Activated CD4-positive, alpha-beta T cell treated with anti-CD3 and anti-CD28 coated beads, Interleukin-2, amount 50 U/mL, for 4 hours (primary cell): Measurements from ENCODE around the gene AFG1L.
"Not testable (repeated sequence)": the region's sequence is repeated elsewhere in the genome, so short reads cannot be mapped to it uniquely, and the experiment has no call there.

Experiments
- DNase-seq, 2 experiments: peaks; one replicate each; pipeline ENCODE4 v3.0.0-alpha.2; 2020

Gene AFG1L

DNA sequence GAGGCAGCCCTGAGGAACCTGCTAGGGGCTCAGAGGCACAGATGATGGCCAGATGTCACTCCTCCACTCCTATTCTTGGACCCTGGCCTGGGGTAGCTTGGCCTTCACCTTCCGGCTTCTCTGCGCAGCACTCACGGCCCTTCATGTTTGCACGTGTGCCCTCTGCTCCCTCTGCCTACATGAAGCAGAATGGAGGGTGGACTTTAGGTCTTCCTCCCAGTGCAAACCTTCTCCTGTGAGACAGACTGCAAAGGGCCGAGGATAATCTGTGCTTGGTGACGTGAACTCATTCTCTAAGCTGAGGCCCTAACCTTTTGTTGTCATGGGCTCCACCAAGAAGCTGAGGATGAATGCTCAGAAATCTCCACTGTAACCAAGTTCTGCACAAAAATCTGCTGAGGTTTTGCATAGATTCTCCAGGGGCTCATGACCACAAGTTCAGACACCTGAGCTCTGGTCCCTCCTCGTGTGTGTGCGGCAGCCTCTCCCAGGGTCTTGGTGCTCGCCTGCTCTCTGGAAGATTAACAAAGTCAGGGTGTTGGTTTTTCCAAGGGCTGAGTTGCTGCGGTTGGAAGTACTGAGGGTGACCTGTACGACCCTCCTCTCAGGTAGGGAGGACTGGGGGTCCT lies 240.4 kb downstream of the AFG1L start:
- no peak for DNase-seq

DNA sequence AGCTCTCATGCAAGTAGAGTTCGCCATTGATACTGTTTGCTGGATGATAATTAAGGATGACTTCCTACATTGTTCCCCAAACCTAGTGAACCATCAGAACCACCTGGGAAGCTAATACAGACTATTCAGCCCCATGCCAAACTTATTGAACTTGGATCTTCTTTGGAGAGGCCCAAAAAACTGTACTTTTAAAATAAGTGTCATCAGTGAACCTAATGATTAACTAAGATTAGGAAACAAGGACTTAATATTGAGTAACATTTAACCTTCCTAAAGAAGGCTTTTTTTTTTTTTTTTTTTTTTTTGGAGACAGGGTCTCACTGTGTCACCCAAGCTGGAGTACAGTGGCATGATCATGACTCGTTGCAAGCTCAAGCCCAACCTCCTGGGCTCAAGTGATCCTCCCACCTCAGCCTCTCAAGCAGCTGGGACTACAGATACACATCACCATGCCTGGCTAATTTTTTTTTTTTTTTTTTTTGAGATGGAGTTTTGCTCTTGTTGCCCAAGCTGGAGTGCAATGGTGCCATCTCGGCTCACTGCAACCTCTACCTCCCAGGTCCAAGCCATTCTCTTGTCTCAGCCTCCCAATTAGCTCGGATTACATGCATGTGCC lies 241.2 kb downstream of the AFG1L start:
- not testable (repeated sequence) for DNase-seq

DNA sequence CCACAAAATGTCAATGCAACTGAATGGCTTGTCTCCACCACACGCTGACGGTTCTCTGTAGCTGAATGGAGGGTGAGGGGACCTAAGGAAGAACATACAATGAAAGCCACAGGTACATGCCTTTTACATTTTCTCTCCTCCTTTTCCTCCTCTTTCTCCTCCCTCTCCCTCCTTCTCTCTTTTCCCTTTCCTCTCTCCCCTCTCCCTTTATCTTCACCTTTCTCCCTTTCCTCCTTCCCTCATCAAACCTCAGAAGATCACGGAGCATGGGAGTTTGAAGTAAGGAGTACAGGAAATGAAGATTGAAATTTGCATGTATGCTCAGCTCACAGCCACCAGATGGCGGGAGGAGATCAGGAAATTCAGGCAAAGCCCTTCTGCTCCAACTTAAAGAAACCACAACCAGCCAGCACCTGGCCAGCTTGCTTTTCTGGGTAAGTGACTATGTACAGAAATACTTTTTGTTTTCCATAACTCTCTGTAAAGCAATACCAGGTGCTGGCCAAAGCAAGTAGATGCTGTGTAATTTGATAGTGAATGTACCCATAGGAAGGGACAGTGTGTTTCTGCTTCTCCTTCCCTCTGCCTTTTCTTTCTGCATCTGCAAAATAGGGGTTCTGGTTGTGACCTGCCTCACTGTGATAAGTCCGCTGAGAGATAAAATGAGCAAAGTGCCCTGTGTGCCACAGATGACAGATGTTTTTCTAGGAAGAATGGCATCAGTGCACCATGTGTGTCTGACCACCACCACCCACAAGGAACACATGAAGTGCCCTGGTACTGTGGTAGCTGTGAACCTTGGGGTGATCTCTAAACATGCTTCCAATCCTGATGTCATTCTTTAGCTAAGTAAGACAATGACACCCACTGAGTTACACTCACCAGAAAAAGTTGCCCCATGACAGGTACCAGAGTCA lies 247.2 kb downstream of the AFG1L start:
- peak; percentile 61 to 62 for DNase-seq

DNA sequence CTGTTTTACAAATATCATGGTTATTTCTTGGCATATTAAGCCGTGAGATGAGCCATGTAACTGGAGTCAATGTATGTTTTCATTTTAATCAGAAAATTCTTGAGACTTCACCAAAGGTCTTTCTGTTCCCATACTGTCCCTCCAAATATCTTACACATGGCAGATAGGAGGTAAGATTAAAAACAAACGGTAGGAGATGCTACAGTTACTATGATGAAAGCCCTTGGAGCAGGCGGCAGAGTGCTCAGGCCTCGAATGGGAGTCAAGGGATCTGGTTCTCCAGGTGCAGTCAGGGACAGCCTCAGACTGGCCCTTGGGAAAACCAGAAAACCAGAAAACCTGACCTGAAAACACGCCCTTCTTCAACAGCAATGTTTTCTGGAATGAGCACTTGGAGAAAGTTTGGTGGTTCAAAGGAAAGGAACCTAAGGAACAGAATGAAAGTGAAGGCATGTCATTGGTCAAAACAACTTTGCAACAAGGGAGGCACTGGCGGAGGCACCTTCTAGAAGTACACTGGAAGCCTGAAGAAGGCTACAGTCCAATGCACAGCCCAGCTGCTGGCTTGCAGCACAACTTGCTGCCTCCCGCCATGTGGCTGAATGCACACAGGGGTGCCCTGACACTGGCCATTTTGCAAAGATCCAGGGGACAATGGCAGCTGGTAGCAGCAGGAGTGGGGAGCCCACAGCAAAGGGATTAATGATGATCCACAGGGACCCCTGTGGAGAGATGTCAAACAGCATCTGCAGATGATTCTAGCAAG lies 248.5 kb downstream of the AFG1L start:
- no peak for DNase-seq

DNA sequence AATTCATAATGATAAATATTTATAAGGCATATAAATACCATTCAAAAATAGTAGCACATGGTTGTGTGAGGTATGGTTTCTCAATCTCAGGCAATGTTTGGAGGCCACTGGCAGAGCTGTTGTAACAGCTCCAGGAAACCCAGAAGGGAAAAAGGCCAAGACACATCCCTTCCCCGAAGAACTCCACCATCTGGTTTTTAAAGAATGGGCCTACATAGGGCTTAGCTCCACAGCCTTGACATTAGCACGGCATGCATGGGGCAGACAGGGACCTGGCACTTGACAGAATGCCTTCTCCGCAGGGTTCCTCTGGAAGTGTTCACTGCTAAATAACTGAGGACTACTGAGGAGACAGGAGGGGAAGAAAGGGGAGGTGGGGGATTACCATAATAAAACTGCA lies 249.8 kb downstream of the AFG1L start:
- DNase-seq: no peak

DNA sequence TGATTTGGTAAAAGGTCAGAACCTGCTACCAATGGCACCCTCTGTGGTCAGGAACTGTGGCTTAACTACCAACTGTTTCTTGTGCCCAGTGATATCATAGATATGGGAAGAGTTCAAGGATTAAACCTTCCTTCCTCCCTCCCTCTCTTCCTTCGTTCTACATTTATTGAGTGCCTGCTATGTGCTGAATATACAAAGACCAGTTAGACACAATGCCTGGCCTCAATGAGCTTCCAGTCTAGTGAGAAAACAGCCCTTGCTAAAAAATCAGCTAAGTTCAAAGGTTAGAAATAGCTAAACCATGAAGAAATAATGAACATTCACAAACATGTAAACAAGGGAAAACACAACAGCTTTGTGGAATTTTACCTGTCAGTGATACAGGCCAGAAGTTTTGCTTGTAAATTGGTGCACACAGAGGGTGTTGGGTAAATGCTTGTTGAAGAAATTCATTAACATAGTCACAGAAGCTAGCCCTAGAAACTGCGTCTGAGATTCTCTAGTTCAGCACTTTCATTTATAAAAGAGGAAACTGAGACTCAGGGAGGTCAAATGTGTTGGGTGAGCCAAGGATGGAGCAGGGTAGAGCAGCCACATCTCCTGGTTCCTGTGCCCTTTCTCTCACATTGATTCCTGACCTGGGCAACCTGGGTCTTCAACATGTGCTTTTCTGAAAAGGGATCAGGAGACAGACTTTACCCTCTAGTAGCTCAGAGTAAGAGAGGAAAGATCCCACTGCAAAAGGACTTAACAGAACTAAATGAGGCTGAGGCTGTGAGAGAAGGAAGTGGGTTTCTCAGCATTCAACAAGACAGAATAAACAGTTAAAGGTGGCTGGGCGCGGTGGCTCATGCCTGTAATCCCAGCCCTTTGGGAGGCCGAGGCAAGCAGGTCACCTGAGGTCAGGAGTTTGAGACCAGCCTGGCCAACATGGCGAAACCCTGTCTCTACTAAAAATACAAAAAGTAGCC lies 251.5 kb downstream of the AFG1L start:
- no peak for DNase-seq

DNA sequence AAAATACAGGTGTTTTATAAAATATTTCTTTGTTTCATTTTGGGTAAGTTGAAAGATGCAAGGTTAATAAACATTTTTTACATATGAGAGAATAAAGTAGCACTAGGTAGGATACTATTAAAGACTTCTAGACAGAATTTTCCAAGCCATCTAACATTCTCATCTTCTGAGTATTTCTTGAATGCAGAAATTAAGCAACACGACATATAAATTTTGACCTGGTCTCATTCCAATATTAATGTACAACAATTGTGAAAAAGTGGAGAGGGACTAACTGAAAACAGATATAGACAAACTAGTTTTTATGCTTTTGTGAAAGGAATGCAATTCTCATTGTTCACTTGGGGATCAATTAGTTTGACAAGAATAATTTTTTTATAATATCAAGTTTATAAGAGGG lies 254.4 kb downstream of the AFG1L start:
- DNase-seq: no peak

DNA sequence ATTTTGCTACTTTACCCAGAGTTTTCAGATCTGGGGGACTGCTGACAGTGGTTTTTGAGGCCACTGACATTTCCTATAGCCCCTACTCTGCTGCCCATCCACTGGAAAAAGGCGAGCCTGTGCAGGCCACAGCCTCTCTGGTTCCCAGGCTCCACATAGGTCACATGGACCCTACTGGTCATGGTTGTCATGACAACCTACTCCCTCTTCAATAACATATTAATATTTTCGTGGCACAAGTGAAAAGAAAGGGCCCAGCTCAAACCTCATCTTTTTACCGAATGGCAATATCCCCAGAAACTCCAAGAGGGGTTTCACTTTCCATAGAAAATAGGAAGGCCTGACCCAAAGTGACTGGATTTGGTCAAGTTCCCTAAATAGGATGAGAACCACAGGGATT lies 254.9 kb downstream of the AFG1L start:
- no peak for DNase-seq

DNA sequence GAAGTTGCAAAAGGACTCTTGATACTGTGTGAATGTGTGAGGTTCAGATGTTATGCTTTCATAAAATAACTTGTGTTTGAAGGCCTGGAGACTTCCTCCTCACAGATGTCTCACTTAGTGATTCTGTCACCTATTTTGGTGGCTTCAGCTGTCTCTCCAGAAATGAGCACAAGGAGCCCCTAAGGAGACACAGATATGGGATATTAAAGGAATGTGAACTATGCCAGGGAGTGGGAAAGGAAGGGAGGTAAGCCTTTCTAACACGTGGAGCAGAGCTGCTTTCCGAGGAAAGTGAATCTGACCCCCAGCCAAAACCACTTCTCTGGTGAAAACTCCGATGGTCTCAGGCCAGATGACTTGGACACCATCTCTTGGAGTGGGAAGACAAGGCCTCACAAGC lies 255.4 kb downstream of the AFG1L start:
- no peak for DNase-seq

DNA sequence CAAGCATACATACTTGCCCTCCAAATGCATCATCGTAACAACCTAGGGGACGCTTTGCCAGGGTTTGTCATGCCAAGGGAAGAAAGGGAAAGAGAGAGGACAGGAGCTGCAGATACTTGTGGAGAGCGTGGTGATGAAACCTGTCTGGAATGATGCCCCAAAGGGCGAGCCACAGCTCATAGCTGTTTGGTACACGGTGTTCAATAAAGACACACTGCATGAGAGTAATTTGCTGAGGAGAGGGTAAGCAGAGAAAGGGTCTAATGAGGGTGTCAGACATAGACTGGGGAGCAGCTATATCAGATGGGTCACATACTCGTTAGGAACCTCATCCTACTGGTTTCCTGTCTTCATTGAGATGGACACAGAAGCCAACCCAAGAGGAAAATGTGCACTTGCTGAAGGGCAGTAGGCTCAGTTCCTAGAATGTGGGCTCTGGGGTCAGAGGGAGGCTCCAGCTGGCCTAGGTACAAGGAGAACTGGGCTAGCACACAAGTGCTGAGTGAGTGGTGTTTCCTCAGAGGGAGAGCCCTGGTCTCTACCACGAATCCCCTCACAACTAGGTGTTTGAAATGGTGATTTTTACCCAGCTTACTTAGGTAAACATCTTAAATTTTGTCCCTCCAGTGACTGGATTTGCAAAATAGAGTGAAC lies 260.7 kb downstream of the AFG1L start:
- DNase-seq: no peak

DNA sequence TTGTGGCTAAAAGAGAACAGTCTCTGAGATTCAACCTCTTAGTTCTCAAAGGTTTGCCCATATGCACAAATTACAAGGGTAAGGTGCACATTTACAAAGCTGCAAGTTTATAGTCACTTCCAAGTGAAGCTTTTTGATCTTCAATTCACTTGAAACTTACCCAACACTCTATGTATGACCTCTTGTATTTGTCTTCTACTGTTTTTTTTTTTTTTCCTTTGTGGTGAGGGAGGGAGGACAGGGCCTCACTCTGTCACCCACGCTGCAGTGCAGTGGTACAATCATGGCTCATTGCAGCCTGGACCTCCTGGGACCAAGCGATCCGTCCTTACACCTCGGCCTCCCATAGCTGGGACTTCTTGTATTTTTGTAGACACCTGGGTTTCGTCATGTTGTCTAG lies 261.4 kb downstream of the AFG1L start:
- DNase-seq: no peak

DNA sequence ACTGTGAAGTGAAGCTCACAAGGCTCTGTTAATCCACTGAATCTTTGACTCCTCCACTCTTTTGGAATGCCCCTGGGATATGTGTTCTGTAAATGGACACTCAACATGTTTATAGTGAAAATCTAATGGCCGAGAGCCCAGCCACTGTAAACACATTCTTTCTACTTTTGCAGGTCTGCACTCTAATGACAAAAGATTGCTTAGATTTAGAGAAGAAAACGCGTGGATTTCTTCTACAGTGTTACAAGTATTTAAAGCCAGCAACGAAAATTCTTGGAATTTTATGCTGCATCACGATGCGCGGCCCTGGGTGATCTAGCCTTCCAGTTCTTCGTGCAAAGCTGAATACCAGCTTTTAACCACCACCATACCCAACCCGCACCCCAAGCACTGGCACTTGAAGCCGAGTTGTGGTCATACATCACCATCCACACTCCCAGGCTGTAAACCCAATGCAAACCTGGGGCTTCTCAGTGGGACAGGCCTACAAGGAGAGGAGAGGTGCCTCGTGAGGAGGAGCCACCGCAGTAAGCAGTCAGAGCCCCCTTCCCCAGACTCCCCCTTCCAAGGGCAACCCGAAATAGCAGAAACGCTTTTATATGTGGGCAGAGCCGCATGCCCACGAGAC lies 262.1 kb downstream of the AFG1L start:
- no peak for DNase-seq

DNA sequence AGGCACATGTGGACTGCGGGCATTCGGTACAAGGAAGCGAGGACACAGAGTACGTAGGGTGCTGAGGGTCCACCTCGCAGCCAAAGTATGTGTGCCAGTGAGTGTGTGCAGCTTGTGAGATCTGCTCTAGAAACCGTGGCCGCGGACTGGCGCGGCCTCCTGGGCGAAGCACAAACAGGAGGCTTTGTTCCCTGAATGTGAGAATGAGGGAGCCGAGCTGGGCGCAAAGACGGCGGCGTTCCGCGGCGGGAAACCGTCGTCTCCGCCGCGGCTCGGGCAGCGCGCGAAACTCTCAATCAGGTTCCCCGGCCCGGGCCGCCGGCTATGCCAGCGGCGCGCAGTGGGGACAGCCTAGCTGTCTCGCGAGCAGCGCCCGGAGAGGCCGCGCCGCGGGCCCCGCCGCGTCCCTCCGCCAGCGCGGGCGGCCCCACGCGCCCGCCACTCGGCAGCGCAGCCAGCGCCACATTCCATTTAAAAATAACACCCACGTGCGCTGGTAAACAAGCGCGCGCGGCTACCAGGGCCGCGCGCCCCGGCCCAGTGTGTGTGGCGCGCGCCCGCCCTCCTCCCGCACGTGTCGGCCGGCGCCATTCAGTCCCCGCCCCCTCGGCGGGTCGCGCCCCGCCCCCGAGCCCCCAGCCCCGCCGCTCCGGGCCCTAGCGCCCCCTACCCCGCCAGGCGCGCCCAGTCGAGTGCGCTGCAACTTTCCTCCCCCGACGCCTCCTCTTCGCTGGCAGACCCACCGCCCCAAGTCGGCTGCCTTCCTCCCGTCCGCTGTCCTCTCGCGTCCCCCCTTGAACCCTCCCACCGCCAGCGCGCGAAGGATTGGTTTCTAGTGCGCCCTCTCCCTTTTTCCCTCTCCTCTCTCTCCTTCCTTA lies 262.9 kb downstream of the AFG1L start:
- peak; percentile 69 to 75 for DNase-seq

DNA sequence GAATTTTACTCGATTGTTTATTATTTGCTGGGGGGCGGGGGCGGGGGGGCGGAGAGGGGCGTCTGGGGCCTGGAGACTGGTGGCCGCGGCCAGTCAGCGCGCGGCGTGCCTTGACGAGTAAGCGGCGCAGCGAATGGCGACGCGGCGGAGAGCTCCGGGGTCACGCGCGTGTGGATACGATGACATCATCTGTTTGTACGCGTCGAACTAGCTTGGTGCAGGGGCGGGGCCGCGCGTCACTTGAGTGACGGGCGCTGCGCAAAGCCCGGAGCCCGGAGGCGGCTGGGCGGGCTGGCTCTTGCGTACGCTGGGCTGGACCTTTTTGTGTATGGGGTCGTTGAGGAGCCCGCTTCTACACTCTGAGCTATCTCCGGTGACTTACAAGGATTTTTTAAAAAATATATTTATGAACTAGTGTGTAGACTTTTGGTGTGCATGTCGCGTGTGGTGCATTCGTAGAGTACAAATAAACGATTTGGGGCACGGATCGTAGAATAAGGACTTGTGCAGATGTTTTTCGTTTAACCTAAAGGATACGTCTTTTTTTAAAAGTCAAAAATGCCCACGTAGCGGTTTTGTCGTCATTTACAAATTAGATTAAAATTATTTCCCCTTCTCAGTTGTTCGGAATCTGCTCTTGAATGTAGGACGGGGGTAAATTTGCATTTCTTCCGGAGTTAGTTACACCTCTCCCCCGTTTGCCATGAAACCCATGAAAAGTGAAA lies 263.7 kb downstream of the AFG1L start:
- DNase-seq: peak; percentile 94 to 97

DNA sequence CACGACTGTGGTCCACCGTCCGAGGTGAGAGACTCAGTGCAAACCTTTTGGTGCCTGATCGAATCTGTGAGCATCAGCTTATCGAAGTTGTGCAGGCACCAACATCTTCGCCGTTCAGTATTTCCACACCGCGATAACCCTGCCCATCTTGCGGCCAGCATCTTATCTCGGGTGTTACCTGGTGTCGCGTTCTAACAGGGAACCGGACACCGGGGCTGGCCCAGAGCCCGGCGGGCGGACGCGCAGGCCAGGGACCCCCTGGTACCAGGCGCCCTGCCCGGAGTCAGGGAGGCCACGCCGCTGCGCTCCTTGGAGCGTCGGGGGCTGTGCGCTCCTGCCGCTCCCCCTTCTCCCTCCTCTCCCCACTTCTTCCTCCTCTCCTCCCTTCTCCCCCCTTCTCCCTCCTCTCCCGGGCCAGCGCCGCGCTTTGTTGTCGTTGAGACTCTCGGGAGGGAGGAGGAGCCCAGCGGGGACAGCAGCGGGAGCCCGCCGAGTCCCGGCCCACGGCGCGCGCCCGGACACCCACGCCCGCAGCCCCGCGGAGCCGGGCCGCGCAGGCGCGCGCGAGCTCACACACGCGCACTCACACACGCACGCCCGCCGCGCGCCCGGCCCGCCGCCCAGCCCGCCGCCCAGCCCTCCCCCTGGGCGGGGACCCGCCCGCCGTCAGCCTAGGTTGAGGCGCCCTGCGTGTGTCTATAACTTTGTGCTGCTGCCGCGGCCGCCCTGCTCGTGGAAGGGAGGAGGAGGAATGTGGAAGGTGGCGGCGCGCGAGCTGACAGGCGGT lies 264.4 kb downstream of the AFG1L start:
- DNase-seq: peak; percentile 87

DNA sequence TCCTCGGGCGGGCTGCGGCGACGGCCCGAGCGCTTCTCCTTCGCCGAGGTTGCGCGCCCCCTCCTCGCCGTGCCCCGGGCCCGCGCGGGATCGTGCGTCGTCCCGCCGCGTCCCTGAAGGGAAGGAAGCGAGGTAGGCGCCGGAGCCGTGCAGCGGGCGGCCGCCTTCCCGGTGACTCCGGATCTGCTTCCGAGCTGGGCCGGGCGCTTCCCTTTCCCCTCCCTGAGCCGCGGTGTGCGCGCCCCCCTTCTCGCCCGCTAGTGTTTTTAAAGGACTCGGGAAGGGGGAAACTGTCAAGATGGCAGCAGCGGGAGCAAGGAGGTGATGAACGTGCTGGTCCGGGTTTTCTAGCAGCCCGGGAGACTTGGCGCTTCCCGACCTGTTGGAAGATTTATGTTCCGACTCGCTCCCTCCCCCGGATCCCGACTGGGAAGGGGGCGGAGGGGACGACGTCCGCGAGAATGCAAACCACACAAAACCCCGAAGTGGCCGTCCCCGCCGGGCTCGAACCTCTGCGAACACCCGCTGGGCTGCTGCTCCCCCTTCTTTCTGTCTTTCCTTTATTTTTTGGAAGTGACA lies 265.1 kb downstream of the AFG1L start:
- no peak for DNase-seq

DNA sequence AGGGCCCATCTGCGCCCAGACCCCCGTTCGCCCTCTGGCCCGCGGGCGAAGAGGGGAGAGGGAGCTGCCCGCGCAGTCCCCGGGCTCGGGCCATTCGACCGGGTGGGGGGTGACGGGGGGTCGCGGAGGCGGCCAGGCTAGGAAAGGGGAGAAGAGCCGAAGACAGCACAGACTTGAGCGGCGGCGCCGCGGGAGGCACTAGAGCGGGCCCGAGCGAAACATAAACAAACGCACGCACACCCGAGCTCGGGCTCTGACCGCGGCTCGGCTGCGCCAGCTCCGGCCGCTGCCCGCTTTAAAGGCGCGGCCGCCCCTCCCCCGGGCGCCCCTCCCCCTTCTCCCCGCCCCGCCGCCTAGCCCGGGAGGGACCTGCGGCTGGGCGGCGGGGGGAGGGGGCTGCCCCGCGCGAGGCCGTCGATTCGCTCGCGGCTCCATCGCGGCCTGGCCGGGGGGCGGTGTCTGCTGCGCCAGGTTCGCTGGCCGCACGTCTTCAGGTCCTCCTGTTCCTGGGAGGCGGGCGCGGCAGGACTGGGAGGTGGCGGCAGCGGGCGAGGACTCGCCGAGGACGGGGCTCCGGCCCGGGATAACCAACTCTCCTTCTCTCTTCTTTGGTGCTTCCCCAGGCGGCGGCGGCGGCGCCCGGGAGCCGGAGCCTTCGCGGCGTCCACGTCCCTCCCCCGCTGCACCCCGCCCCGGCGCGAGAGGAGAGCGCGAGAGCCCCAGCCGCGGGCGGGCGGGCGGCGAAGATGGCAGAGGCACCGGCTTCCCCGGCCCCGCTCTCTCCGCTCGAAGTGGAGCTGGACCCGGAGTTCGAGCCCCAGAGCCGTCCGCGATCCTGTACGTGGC lies 265.8 kb downstream of the AFG1L start, which contains the start of gene FOXO3:
Gene FOXO3, plus strand, starts transcription at position 455 of the 846 bp plus-strand sequence. Its CDS starts 292 bp downstream, at position 747.
- DNase-seq: peak; percentile 31 to 33
